GDM1 (cell line): Measurements from ENCODE around the gene VPS8.
A peak's percentile ranks its signal among the peaks of the same experiment; 100 is the strongest.

ENCODE experiments used
- DNase-seq: peaks from one replicate; lab custom pipeline; 2025; lab: John Stamatoyannopoulos, UW

VPS8 gene

GRCh38 chr3:184784731-184785500 is 27.1 kb upstream of the VPS8 start:
- DNase-seq: no peak

- no peak for DNase-seq
Observed at GRCh38 chr3:184785890-184786279, 26.1 kb upstream of the VPS8 start.

- peak; percentile 84 for DNase-seq
Observed at GRCh38 chr3:184786280-184786941, 25.6 kb upstream of the VPS8 start.

GRCh38 chr3:184788751-184789150 is 23.2 kb upstream of the VPS8 start:
- no peak for DNase-seq

GRCh38 chr3:184789314-184789998 is 22.5 kb upstream of the VPS8 start:
- no peak for DNase-seq

- DNase-seq: no peak
Observed at GRCh38 chr3:184791171-184791570, 20.8 kb upstream of the VPS8 start.

GRCh38 chr3:184795522-184796190 is 16.3 kb upstream of the VPS8 start:
- no peak for DNase-seq

- no peak for DNase-seq
Observed at GRCh38 chr3:184796551-184796950, 15.4 kb upstream of the VPS8 start.

- DNase-seq: no peak
Observed at GRCh38 chr3:184796954-184797353, 15.0 kb upstream of the VPS8 start.

- no peak for DNase-seq
Observed at GRCh38 chr3:184798120-184798519, 13.8 kb upstream of the VPS8 start.

GRCh38 chr3:184800349-184800930 is 11.5 kb upstream of the VPS8 start:
- DNase-seq: no peak

- no peak for DNase-seq
Observed at GRCh38 chr3:184801241-184801785, 10.7 kb upstream of the VPS8 start.

GRCh38 chr3:184802150-184802549 is 9.8 kb upstream of the VPS8 start:
- DNase-seq: no peak

GRCh38 chr3:184804801-184805200 is 7.2 kb upstream of the VPS8 start:
- DNase-seq: no peak

- DNase-seq: no peak
Observed at GRCh38 chr3:184805351-184806038, 6.5 kb upstream of the VPS8 start.

GRCh38 chr3:184806567-184807271 is 5.2 kb upstream of the VPS8 start:
- DNase-seq: no peak

- DNase-seq: no peak
Observed at GRCh38 chr3:184807549-184807948, 4.4 kb upstream of the VPS8 start.

- peak; percentile 28 for DNase-seq
Observed at GRCh38 chr3:184808021-184808420, 3.9 kb upstream of the VPS8 start.

GRCh38 chr3:184810146-184810545 is 1.8 kb upstream of the VPS8 start:
- DNase-seq: no peak

GRCh38 chr3:184811034-184811433 is 932 bp upstream of the VPS8 start:
- DNase-seq: no peak

- no peak for DNase-seq
Observed at GRCh38 chr3:184811663-184811998, 335 bp upstream of the VPS8 start.
